HG02759 (cell line): Measurements from ENCODE around the gene TMEM138.

Experiments used
- ATAC-seq: cut with Tn5 transposase; IDR thresholded peaks from one replicate; pipeline ENCODE4 v1.9.1; 2021; ENCODE audit warnings: mild to moderate bottlenecking, moderate library complexity; ENCODE audit not compliant: unreplicated experiment

Gene TMEM138

DNA sequence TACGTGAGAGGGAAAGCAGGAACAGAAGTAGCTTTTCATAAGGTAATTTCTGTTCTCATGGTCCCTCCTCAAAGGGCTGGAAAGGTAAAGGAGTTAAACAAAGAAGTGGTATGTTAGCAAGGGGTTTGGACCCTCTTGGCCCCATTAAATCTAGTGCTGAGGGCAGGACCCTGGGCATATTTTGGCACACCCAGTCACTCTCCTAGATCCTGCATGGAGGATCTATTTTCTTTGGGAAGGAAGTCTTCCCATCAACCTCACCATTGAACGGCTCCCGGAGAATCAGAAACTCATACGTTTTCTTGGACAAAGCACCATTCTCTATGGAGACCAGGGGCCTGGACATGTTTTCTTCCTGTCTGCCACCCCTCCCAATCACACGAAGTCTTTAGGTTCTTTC is 41.9 kb downstream of the TMEM138 start:
- ATAC-seq = no peak

DNA sequence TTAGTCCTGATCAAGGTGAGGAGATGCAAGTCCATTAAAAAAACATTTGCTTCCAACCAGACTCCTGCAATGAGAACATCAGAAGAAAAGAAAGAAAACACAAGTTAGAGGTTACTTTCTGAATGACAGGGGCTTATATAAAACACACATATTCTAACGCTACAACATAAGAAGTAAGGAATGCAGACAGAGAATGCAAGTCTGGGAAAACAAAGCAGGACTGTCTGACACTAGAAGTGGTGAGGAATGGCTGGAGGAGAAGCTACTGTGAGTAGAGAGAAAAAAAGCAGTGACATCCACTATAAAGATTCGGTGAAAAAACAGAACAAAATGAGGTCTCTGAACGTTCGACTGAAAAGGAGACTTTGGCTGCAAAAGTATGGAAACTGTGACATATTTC is 42.5 kb downstream of the TMEM138 start:
- no peak for ATAC-seq

DNA sequence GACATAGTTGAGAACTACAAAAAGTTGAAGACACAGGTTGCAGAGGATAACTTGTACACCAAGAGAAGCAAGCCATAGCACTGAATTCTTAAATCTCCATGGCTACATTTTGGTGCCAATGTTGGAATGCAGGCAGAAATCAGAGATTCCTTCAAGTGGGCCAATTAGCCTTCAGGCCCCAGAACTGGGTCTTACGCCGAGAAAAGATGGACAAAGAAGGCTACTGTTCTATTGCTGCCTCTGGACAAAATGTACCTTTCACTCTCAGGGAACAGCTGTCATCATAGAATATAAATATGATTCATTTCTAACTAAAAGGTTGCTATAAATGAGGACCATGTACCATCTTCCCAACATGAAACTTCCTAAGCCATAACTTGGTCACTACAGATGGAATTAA is 43.9 kb downstream of the TMEM138 start:
- no peak for ATAC-seq

DNA sequence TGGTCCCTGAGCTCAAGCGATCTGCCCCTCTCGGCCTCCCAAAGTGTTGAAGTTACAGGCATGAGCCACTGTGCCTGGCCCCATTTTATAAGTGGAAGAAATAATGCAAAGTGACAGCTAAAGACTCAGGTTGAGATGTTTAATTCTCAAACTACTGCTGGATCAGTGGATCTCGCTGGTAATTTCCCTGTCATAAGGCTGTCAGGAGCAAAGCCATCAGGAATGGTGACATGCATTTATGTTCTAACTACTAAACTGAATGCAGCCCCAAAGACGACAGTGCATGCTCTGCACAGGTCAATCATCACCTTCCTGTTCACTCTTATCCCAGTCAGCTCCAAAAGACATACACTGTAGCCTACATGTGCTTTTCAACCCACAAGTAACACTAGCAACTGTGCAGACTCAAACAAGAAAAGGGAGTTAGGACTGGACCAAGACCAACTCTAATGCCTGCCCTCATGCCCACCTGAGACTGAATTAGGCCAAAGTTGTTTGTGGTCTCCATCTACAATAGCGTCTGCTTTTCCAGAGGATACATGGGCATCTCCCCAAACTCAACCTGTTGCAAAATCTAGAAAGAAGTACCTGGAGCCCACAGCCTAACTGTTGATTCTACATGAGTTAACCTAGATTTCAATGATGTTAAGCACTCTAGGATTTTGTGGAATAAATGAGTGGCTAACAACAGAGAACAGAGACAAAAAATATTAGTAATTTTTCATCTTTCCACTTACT is 45.0 kb downstream of the TMEM138 start:
- ATAC-seq = no peak

DNA sequence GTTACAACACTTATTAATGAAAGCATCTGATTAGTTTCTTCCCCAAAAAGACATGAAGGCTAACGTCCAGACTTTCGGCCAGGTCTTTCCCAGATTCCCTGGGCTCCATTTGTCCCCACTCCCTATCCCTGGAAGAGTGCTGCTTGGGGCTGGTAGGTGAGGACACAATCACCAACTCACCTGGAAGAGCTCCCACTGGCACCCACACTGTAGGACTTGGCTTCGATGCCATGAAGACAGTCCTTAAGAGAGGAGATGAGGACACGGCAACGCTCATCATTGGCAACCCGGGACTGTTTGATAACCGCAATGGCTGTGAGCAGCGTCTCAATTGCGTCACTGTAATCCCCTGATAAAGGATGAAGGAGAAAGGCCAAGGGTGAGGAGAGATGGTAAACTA is 49.4 kb downstream of the TMEM138 start:
- ATAC-seq = no peak

DNA sequence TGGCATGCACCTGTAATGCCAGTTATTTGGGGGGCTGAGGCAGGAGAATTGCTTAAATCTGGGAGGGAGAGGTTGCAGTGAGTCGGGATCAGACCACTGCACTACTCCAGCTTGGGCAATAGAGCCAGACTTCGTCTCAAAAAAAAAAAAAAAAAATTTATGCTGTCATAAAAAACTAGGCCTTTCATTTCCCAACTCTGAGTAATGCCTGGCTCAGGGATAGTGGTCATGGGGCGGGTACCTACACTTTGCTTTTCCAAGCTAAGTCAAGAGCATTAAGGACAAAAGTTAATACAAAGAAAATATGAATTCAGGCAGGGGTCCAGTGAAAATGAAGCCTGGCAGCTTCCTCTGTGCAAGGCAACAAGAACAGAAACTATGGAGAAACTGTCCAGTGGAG is 51.3 kb downstream of the TMEM138 start:
- ATAC-seq = no peak

DNA sequence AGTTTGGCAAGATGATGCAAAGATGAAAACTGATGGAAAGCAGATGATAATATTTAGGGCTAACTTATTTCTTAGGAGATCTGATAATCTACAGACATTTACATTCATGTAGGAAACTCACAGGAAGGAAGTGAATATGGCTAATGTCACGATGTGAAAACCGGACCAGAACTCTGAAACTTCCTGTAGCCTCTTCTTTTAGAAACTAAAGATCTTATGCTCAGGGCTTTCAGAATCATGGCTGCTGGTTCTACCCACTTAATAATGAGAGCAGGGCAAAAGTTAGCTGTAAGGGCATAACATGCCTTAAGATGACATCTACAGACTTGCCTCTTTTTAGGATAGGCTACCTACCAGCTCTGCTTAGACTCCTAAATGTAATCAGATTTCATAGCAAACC is 52.4 kb downstream of the TMEM138 start:
- no peak for ATAC-seq

DNA sequence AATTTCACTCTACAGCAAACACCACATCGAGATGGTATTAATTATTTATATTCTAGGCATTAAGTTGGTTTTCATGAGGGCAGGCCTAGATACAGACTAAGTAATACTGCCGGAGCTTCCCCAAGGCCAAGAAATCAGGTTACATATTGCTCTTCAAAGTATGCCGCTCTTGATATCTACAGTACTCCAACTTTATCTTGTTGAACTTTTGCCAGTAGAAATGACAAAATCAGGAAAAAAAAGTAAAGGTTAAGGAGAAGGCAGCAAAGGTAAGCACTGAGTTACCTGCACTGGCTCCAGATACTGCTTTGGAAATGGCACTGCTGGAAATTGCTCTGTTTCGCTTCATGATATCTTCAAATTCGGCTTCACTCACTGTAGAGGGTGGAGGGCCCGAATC is 53.2 kb downstream of the TMEM138 start:
- no peak for ATAC-seq

DNA sequence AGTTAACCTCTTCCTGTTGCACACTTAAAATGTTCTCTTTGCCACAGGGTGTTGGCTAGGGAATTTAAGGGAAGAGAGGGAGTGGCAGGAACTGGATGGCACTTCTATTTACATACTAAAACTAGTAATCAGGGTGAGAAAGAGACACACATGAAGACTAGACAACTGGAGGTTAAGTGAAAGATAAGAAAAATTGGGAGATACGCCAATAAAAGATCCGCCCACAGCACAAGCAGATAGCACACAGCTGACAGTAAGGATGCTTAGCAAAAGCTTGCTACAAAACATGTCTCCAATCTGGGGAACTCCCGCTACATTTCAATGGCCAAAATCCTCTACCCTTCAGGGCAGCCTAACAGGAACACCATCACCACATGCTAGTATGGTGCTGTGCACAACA is 54.8 kb downstream of the TMEM138 start:
- ATAC-seq = no peak

DNA sequence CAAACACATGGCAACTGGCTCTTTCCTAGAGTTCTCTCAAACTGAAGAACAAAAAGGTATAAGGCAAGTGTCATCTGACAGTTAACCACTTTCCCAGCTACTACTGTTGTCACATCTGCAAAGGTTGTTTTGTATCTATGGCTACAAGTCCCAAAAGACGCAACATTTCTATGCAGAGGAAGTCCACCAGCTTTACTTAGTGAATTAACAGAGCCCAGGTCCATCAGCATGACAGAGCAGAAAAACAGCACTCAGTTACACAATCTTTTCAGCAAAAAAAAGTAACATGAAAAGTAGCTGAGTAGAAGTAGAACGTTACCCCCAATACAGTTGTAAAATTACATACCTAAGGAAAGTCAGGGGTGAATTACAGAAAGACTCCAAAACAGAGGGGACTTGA is 55.5 kb downstream of the TMEM138 start:
- no peak for ATAC-seq

DNA sequence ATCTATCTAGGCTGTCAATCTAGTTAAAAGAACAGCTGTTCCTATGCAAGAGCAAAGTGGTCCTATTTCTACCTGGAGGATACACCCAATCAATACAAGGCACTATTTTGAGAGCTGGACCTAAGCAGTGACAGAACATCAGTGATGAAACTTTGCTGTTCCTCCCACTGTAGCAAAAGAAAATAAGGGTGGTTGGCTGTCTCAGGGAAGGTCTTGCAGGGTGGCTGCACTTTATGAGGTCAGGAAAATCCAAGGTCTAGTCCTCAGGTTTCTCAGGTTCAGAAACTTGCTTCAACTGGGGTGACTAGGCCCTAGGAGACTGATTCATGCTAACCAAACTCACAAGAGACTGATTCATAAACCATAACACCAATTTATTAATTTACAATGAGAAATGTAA is 56.0 kb downstream of the TMEM138 start:
- ATAC-seq = no peak
